Left kidney (tissue), 2 donors: ENCODE measurements around the gene RHAG. TPM values are rescaled to one million over a fixed set of nuclear protein-coding genes. Genes with fewer than 3 reads are reported as not detected.
"Not testable (repeated sequence)": the region's sequence is repeated elsewhere in the genome, so short reads cannot be mapped to it uniquely, and the experiment has no call there.

Experiments used
- DNase-seq: peaks from one replicate; pipeline ENCODE4 v3.0.0-alpha.2; 2013
- polyA plus RNA-seq: library from polyadenylated mRNA; unstranded; fragments of 120-200 nt; gene quantifications from one replicate; pipeline ENCODE4 v1.2.1, GENCODE V29; 2013; ENCODE audit not compliant: insufficient read length

RHAG gene
- polyA plus RNA-seq, 1 donor = 0.96 TPM

GRCh38 chr6:49635978-49636712, 494 bp downstream of the RHAG start:
- no peak for DNase-seq

- no peak for DNase-seq
Observed at GRCh38 chr6:49635480-49635879, 1.2 kb downstream of the RHAG start.

GRCh38 chr6:49634836-49635218, 1.8 kb downstream of the RHAG start:
- no peak for DNase-seq

GRCh38 chr6:49634092-49634835, 2.4 kb downstream of the RHAG start:
- no peak for DNase-seq

- no peak for DNase-seq
Observed at GRCh38 chr6:49633541-49633940, 3.1 kb downstream of the RHAG start.

- no peak for DNase-seq
Observed at GRCh38 chr6:49632727-49633126, 3.9 kb downstream of the RHAG start.

- not testable (repeated sequence) for DNase-seq
Observed at GRCh38 chr6:49629485-49630088, 7.1 kb downstream of the RHAG start.

- DNase-seq = no peak
Observed at GRCh38 chr6:49626811-49627210, 9.8 kb downstream of the RHAG start.

- no peak for DNase-seq
Observed at GRCh38 chr6:49618257-49618656, 18.4 kb downstream of the RHAG start.

GRCh38 chr6:49614144-49614543, 22.5 kb downstream of the RHAG start:
- not testable (repeated sequence) for DNase-seq

- DNase-seq = no peak
Observed at GRCh38 chr6:49609285-49609684, 27.4 kb downstream of the RHAG start.

GRCh38 chr6:49608275-49608674, 28.4 kb downstream of the RHAG start:
- DNase-seq = not testable (repeated sequence)

- no peak for DNase-seq
Observed at GRCh38 chr6:49607391-49607982, 29.2 kb downstream of the RHAG start.

GRCh38 chr6:49606721-49607390, 29.8 kb downstream of the RHAG start:
- DNase-seq = peak; percentile 82

GRCh38 chr6:49604080-49604479, 32.6 kb downstream of the RHAG start:
- not testable (repeated sequence) for DNase-seq

- DNase-seq = not testable (repeated sequence)
Observed at GRCh38 chr6:49587262-49587661, 49.4 kb downstream of the RHAG start.

- DNase-seq = no peak
Observed at GRCh38 chr6:49582529-49582928, 54.1 kb downstream of the RHAG start.

GRCh38 chr6:49579649-49580048, 57.0 kb downstream of the RHAG start:
- no peak for DNase-seq

GRCh38 chr6:49576618-49577017, 60.0 kb downstream of the RHAG start:
- no peak for DNase-seq

GRCh38 chr6:49570474-49571079, 66.1 kb downstream of the RHAG start:
- no peak for DNase-seq

- DNase-seq = no peak
Observed at GRCh38 chr6:49565855-49566254, 70.8 kb downstream of the RHAG start.

- DNase-seq = no peak
Observed at GRCh38 chr6:49565261-49565660, 71.4 kb downstream of the RHAG start.
